ENCODE results near the gene ISOC2.

ISOC2 gene

DNA sequence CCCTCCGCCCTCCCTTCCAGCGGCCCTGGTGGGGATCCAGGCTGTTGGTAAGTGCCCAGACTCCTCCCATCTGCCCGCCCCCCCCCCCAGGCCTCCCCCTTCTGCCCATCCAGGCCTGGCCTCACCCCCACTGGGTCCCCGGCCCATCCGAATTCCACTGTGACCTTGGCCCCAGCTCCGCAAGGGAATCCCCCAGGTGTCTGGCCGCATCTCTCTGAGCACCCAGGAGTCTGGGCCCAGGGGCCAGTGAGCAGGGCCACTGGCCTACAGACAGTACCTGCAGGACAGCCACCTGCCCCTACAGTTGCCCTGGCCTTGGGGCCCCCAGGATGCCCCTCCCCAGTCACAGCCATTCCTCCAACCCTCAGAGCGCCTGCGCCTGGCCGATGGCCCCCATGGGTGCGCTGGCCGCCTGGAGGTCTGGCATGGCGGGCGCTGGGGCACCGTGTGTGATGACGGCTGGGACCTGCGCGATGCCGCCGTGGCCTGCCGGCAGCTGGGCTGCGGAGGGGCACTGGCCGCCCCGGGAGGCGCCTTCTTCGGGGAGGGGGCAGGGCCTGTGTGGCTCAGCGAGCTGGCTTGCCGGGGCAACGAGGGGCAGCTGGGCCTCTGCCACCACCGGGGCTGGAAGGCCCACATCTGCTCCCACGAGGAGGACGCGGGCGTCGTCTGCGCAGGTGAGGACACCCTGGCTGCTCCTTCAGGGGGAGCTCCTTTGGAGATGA is 27.7 kb upstream of the ISOC2 start:
- TF ChIP-seq CTCF (conservative IDR thresholded peaks at IDR 0.05; ENCODE audit: low read length) = no peak
- DNase-seq (ENCODE audit: low read depth) = peak; percentile 21
- H3K4me3 ChIP-seq (ENCODE audit: low read length) = peak overlapping the region; percentile 39

- peak; percentile 51 for DNase-seq (ENCODE audit: low read depth)
- TF ChIP-seq CTCF (conservative IDR thresholded peaks at IDR 0.05; ENCODE audit: low read length) = no peak
- peak within 1 kb of the TSS; percentile 58 for H3K4me3 ChIP-seq (ENCODE audit: low read length)
Measured at GRCh38 chr19:55487924-55488687, 26.7 kb upstream of the ISOC2 start, which contains the start of gene SSC5D. SSC5D (plus strand) TSS chr19:55488436; CDS start chr19:55488590, 154 bp downstream.

DNA sequence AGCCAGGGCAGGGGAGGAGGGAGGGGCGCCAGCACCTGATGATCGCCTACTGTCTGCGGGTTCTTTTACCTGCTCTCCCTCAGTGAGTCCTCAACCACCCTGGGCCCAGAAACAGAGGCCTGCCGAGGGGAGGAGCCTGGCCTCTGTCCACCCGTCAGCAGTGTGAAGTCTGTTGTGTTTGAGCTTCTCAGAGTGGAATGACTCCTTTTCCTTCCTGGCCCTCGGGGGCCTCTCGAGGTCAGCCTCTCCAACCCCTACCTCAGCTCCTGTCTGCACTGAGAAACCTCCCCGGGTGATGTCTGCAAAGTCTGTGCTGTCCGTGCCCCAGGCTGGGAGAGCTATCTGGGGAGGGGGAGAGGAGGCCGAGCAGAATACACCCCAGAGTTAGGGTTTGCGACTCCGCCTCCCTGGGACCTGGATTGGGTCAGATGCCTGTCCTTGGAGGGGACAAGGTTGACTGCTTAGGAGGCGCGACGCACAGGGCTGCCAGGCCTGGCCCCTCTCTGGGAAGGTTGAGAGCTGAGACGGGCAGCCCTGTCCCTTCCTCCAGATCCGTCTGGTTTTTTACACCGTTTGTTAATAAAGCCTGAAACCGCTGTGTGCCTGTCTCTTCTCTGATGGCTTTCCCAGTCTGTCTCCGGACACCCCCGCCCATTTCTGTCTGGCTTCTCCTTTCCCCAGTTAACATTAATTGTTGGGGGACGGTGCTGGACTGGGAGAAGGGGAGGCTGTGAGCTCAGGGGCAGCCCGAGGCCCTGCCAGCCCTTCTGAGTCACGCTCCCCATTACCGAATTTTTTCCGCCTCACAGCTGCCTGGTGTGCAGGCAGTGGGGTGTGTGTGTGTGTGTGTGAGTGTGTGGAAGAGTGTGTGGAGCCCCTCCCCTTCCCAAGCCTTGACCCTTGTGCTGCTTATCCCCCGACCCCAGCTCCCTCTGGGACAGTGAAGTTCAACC is 25.8 kb upstream of the ISOC2 start:
- no peak for TF ChIP-seq CTCF (conservative IDR thresholded peaks at IDR 0.05; ENCODE audit: low read length)
- peak; percentile 95 for DNase-seq (ENCODE audit: low read depth)
- peak overlapping the region; percentile 42 for H3K4me3 ChIP-seq (ENCODE audit: low read length)

DNA sequence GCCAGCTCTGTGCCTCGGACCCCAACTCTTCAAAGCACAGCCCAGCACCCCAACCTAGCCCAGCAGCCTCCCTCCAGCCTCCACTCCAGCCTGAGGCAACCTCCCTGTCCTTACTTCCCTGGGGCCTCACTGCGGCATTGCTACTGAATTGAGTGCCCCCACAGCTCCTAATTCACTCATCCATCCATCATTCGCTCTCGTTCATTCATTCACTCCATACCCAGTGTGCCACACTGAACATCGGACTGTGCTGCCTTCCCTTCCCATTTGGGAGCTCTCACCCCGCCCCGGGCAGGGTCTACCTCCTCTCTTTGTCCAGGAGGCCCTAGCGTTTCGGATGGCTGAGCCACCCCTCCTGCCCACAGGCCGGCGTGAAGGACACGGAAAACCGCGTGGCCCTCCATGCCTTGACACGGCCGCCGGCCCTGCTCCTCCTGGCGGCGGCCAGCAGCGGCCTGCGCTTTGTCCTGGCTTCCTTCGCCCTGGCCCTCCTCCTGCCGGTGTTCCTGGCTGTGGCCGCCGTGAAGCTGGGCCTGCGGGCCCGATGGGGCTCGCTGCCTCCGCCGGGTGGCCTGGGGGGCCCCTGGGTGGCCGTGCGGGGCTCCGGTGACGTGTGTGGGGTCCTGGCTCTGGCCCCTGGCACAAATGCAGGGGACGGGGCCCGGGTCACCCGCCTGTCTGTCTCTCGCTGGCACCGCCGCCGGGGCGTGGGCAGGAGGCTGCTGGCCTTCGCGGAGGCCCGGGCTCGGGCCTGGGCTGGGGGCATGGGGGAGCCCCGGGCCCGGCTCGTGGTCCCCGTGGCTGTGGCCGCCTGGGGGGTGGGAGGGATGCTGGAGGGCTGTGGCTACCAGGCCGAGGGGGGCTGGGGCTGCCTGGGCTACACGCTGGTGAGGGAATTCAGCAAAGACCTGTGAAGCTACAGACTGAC is 24.9 kb upstream of the ISOC2 start:
- H3K4me3 ChIP-seq (ENCODE audit: low read length) = peak overlapping the region; percentile 42
- peak; percentile 34 for TF ChIP-seq CTCF (conservative IDR thresholded peaks at IDR 0.05; ENCODE audit: low read length)
- peak; percentile 30 for DNase-seq (ENCODE audit: low read depth)

DNA sequence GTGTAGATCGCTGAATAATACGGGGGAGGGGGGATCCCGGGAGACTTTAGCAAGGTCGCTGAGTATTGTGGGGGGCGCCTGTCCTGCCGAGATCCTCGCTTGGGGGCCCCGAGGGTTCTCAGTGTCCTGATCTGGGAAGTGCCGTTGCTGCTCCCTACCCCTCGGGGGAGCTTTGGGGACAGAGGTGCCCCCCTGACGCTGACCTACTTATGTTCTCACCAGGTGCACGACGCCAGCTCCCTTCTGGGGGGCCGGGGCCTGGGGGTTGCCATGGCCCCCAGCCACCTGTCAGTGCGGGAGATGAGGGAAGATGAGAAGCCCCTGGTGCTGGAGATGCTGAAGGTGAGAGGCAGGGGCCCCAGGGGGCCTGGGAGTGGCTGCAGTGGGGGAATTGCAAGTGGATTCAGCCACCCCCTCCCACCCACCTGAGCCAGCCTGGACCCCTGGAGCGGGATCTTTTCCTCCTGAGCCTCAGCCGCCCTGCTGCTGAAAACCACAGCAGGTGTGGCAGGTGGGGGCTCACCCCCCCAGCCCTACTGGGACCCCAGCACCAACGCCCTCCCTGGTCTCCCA is 24.1 kb upstream of the ISOC2 start:
- peak overlapping the region; percentile 77 for H3K4me3 ChIP-seq (ENCODE audit: low read length)
- DNase-seq (ENCODE audit: low read depth) = no peak
- TF ChIP-seq CTCF (conservative IDR thresholded peaks at IDR 0.05; ENCODE audit: low read length) = no peak

All from AG10803 (cell line).